Measurements from ENCODE around the gene SMG1. TPM values are rescaled to one million over a fixed set of nuclear protein-coding genes. Genes with fewer than 3 reads are reported as not detected.
A peak's percentile ranks its signal among the peaks of the same experiment; 100 is the strongest.

The SMG1 gene
- total and polyA plus RNA-seq, 2 of the 13 experiments (the other 11 are each of a cell fraction or from before 2014, with no cell fraction given) = 48.7 to 53.7 TPM

DNA sequence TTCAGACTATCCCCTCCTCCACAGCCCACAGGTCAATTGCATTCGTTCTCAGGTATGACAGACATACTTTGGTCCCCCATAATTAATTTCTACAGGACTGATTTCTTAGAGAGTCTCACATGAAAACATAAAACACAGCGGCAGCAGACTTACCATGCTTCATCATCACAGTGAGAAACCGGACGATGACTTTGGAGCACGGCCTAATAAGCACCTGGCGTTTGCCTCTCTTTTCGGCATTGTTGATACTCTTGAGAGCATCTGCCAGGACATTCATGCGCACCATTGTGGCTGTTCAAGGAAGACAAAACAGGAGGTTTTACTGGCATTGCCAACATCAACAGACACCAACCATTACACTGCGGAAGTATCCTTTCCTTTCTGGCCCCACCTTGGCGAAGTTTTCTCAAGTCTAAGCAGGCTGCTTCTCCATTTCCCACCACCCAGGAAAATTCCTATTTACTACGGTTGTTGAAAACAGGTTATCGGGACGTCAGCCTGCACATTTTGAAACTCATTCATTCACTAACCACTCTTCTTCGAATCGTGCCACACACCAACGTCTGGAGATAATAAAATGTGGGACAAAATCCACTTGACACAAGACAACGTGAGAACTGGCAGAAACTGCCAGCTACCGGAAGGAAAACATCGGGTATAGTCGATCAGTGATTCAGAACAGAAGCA is 137.2 kb downstream of the SMG1 start (continued):
- TF ChIP-seq KLF15 (CRISPR knock-in tag; IDR thresholded peaks at IDR 0.05; ENCODE audit: borderline replicate concordance) (no peak), ZNF792 (CRISPR knock-in tag; IDR thresholded peaks at IDR 0.05) (no peak), RBAK (CRISPR knock-in tag; IDR thresholded peaks at IDR 0.05) (no peak), SSRP1 (CRISPR knock-in tag; IDR thresholded peaks at IDR 0.05) (no peak), NFIB (CRISPR knock-in tag; IDR thresholded peaks at IDR 0.05; ENCODE audit: borderline replicate concordance) (0 out of 2 replicates have a peak, but pooled peaks have one; percentile 62), ZNF550 (CRISPR knock-in tag; IDR thresholded peaks at IDR 0.05; ENCODE audit: borderline replicate concordance) (no peak), MEIS2 (CRISPR knock-in tag; IDR thresholded peaks at IDR 0.05) (0 out of 2 replicates have a peak, but pooled peaks have one; percentile 23), ZNF326 (CRISPR knock-in tag; IDR thresholded peaks at IDR 0.05; ENCODE audit: borderline replicate concordance) (no peak), KDM3A (CRISPR knock-in tag; IDR thresholded peaks at IDR 0.05; ENCODE audit: low read depth) (no peak), ELF1 (CRISPR knock-in tag; IDR thresholded peaks at IDR 0.05) (no peak), JUND (CRISPR knock-in tag; IDR thresholded peaks at IDR 0.05) (no peak)
- TF ChIP-seq, protein P1, sequence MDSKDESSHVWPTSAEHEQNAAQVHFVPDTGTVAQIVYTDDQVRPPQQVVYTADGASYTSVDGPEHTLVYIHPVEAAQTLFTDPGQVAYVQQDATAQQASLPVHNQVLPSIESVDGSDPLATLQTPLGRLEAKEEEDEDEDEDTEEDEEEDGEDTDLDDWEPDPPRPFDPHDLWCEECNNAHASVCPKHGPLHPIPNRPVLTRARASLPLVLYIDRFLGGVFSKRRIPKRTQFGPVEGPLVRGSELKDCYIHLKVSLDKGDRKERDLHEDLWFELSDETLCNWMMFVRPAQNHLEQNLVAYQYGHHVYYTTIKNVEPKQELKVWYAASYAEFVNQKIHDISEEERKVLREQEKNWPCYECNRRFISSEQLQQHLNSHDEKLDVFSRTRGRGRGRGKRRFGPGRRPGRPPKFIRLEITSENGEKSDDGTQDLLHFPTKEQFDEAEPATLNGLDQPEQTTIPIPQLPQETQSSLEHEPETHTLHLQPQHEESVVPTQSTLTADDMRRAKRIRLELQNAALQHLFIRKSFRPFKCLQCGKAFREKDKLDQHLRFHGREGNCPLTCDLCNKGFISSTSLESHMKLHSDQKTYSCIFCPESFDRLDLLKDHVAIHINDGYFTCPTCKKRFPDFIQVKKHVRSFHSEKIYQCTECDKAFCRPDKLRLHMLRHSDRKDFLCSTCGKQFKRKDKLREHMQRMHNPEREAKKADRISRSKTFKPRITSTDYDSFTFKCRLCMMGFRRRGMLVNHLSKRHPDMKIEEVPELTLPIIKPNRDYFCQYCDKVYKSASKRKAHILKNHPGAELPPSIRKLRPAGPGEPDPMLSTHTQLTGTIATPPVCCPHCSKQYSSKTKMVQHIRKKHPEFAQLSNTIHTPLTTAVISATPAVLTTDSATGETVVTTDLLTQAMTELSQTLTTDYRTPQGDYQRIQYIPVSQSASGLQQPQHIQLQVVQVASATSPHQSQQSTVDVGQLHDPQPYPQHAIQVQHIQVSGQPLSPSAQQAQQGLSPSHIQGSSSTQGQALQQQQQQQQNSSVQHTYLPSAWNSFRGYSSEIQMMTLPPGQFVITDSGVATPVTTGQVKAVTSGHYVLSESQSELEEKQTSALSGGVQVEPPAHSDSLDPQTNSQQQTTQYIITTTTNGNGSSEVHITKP (CRISPR knock-in tag; IDR thresholded peaks at IDR 0.05; ENCODE audit: low read depth) = no peak
- TF ChIP-seq, protein P2, sequence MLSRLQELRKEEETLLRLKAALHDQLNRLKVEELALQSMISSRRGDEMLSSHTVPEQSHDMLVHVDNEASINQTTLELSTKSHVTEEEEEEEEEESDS (CRISPR knock-in tag; IDR thresholded peaks at IDR 0.05; ENCODE audit: borderline replicate concordance) = 0 out of 2 replicates have a peak, but pooled peaks have one; percentile 53
- TF ChIP-seq, protein P3, sequence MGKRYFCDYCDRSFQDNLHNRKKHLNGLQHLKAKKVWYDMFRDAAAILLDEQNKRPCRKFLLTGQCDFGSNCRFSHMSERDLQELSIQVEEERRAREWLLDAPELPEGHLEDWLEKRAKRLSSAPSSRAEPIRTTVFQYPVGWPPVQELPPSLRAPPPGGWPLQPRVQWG (CRISPR knock-in tag; IDR thresholded peaks at IDR 0.05; ENCODE audit: borderline replicate concordance, low read depth) = no peak
- TF ChIP-seq, protein P4, sequence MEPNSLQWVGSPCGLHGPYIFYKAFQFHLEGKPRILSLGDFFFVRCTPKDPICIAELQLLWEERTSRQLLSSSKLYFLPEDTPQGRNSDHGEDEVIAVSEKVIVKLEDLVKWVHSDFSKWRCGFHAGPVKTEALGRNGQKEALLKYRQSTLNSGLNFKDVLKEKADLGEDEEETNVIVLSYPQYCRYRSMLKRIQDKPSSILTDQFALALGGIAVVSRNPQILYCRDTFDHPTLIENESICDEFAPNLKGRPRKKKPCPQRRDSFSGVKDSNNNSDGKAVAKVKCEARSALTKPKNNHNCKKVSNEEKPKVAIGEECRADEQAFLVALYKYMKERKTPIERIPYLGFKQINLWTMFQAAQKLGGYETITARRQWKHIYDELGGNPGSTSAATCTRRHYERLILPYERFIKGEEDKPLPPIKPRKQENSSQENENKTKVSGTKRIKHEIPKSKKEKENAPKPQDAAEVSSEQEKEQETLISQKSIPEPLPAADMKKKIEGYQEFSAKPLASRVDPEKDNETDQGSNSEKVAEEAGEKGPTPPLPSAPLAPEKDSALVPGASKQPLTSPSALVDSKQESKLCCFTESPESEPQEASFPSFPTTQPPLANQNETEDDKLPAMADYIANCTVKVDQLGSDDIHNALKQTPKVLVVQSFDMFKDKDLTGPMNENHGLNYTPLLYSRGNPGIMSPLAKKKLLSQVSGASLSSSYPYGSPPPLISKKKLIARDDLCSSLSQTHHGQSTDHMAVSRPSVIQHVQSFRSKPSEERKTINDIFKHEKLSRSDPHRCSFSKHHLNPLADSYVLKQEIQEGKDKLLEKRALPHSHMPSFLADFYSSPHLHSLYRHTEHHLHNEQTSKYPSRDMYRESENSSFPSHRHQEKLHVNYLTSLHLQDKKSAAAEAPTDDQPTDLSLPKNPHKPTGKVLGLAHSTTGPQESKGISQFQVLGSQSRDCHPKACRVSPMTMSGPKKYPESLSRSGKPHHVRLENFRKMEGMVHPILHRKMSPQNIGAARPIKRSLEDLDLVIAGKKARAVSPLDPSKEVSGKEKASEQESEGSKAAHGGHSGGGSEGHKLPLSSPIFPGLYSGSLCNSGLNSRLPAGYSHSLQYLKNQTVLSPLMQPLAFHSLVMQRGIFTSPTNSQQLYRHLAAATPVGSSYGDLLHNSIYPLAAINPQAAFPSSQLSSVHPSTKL (CRISPR knock-in tag; IDR thresholded peaks at IDR 0.05) = no peak; the same call in 1 of the 2 replicates
- TF ChIP-seq, protein P5, sequence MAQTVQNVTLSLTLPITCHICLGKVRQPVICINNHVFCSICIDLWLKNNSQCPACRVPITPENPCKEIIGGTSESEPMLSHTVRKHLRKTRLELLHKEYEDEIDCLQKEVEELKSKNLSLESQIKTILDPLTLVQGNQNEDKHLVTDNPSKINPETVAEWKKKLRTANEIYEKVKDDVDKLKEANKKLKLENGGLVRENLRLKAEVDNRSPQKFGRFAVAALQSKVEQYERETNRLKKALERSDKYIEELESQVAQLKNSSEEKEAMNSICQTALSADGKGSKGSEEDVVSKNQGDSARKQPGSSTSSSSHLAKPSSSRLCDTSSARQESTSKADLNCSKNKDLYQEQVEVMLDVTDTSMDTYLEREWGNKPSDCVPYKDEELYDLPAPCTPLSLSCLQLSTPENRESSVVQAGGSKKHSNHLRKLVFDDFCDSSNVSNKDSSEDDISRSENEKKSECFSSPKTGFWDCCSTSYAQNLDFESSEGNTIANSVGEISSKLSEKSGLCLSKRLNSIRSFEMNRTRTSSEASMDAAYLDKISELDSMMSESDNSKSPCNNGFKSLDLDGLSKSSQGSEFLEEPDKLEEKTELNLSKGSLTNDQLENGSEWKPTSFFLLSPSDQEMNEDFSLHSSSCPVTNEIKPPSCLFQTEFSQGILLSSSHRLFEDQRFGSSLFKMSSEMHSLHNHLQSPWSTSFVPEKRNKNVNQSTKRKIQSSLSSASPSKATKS (CRISPR knock-in tag; IDR thresholded peaks at IDR 0.05) = no peak
